Measurements from ENCODE around the gene MMP12.
A peak's percentile ranks its signal among the peaks of the same experiment; 100 is the strongest.
"Not testable (repeated sequence)": the region's sequence is repeated elsewhere in the genome, so short reads cannot be mapped to it uniquely, and the experiment has no call there.

MMP12 gene

DNA sequence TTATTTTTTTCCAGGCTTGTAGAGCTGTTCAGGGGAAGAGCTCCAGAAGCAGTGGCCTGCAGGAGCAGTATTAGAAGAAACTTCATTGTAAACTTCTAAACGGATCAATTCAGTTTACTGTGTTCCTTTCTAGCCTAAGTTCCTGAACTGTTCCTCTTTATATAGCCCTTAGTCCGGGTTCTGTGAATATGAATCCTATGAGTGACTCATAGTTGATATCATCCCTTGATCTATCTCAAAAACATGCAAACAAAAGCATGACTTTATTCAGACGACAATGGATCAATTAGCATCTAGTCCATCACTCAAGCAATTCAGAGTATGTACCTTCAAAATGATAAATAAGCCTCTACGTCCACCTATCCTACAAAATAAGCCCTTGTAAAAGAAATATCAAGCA is at the start of gene MMP12:
Gene MMP12, minus strand, starts transcription at position 131 of the 400 bp plus-strand sequence. Its CDS starts 45 bp downstream, at position 86.
- no peak for FAIRE-seq
- no peak for DNase-seq (ENCODE audit: low spot score)

DNA sequence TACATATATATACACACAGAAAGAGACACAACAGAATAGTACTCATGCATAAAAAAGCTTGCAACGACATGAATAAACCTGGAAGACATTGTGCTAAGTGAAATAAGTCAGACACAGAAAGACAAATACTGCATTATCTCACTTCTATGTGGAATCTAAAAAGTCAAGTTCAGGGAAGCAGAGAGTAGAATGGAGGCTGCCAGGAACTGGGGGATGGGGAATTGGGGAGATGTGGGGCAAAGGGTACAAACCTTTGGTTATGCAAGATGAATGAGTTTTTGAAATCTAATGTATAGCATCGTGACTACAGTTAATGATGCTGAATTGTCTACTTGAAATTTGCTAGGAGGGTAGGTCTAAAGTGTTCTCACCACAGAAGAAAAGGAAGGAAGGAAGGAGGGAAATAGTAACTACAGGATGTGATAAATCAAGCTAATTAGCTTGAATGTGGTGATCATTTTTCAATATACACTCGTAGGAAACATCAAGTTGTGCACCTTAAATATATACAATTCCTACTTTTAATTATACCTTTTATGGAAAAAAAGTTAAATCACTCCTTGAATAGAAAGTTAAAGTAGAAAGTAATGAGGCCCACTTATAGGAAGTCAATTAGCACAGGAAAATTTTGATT is 46.9 kb upstream of the MMP12 start:
- no peak for DNase-seq (ENCODE audit: low spot score)

DNA sequence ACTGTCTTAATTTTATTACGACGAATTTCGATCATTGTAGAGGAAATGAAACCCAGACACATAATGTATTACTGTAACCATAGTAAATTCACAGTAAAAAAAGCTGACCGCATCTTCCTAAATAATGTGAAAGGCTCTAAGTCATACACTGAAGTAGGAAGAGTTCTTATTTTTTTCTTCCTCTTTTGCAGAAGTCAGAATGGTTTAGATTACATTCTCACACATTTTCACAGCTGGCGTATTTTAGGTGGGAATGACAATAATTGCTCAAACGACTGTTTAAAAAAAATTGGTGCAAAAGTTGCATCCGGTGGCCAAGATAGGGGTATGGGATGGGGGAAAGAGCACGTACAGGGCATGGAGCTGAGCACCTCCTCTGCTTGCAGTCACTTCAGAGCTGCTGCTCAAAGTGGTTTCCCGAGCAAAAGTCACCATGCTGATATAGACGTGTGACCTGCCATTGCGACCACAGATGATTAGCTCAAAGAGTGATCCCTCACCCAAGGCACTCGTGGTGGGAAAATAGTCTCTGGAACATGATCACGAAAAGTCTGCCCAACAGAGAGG is 45.4 kb upstream of the MMP12 start:
- DNase-seq (ENCODE audit: low spot score) (no peak), FAIRE-seq (no peak)

More for the DNA sequence above, 46.9 kb upstream of the MMP12 start:
- no peak for FAIRE-seq

DNA sequence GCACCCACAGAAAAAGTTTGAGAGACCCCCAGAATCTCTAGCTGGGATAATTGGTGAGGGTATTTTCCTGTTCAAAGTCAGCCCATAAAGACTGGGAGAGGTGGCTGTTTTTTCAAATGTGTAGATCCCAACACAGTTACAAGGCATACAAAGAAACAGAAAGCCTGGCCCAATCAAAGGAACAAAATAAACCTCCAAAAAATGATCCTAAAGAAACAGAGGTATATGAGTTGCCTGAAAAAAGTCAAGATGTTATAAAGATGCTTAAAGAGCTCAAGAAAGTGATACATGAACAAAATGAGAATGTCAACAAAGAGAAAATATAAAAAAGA is 40.2 kb upstream of the MMP12 start:
- DNase-seq (ENCODE audit: low spot score) (no peak), FAIRE-seq (no peak)

DNA sequence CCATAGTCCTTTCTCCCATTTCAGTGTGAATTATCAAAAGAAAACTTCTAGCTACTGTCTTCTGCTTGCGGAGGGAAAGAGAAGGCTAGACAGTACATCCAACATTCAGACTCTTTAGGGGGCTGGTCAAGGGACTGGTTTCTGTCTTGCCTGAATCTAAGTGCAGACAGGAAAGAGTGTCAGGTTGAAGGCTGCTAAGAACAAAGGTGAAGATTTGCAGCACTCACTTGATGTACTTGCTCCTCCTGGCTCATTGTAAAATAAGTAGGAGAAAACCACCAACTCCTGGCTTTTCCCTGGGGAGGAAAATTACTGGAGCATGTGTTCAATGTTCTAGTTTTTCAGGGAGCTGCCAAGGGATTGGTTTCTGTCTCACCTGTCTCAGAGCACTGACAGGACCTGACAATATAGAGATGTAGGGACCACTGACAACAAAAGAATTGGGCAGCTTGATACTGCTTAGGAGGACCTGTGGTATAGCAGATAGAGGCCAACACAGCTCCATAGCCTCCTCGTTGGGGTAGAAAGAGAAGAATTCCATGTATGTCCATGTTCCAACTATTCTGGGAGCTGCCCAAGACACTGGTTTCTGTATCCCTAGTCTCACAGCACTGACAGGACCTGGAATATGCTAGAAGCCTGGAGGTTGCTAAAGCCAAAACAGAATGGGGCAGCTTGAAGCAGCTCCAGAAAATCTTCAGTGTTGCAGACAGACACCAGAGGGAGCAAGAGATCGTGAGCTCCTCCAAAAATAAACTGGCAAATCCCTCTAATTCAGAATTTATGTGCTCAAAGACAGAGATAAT is 39.7 kb upstream of the MMP12 start:
- no peak for FAIRE-seq
- DNase-seq (ENCODE audit: low spot score): peak; percentile 24

DNA sequence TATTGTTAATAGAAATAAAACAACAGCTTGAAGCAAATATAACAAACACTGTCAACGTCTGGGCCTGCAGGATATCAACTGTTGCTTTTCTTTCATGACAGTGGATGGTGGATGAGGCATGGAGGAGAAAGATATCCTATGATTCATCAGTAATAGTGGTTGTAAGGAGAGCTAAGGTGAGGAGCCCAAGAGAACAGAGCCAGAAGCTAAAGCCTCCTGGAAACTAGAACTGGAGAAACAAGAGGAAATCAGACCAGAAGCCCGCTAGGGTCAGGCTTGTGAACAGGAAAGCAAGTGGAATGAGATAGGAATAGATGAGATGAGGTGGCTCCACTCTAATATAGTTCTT is 37.7 kb upstream of the MMP12 start:
- FAIRE-seq: no peak
- DNase-seq (ENCODE audit: low spot score): no peak

DNA sequence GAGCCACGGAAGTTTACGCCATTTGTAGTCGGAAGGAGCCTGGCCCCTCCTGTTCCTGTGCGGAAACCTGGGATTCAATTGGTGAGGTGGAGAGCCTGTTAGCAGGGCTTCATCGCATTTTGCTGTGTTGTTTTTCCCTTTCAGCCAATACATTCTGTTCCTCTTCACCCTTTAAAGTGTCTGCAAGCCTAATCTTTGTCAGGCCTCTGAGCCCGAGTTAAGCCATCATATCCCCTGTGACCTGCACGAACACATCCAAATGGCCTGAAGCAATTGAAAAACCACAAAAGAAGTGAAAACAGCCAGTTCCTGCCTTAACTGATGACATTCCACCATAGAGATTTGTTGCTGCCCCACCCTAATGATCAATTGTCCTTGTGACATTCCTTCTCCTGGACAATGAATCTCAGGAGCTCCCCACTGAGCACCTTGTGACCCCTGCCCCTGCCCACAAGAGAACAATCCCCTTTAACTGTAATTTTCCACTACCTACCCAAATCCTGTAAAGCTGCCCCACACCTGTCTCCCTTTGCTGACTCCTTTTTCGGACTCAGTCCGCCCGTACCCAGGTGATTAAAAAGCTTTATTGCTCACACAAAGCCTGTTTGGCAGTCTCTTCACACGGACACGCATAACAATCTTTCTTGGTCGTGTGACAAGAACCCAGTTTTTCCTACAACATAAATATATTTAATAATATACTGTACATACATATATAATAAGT is 37.1 kb upstream of the MMP12 start:
- no peak for FAIRE-seq
- DNase-seq (ENCODE audit: low spot score): no peak

DNA sequence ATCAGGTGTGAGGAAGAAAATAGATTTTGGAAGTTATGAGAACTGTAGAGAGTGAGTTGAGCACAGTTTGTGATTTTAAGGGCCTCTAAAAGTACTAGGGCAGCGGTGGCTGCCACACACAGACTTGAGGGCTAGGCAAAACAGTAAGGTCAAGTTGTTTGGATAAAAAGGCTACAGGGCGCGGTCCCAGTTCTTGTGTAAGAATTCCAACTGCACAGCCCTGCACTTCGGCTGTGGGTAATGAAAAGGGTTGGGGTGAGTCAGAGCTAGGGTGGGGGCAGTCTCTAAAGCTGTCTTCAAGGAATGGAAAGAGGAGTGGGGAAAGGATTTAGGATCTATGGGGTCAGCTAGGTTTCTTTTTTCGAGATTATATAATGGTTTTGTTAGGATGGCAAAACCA is 31.1 kb upstream of the MMP12 start:
- FAIRE-seq; DNase-seq (ENCODE audit: low spot score): not testable (repeated sequence)

DNA sequence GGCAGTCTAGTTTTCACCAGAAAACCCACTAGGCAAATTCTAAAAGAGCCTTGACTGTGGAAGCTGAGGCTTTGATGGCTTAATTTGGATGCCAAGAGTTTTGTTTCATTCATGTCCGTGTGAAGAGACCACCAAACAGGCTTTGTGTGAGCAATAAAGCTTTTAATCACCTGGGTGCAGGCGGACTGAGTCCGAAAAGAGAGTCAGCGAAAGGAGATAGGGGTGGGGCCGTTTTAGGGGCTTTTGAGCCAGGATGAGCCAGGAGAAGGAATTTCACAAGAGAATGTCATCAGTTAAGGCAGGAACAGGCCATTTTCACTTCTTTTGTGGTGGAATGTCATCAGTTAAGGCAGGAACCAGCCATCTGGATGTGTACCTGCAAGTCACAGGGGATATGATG is 29.1 kb upstream of the MMP12 start:
- not testable (repeated sequence) for FAIRE-seq; DNase-seq (ENCODE audit: low spot score)

DNA sequence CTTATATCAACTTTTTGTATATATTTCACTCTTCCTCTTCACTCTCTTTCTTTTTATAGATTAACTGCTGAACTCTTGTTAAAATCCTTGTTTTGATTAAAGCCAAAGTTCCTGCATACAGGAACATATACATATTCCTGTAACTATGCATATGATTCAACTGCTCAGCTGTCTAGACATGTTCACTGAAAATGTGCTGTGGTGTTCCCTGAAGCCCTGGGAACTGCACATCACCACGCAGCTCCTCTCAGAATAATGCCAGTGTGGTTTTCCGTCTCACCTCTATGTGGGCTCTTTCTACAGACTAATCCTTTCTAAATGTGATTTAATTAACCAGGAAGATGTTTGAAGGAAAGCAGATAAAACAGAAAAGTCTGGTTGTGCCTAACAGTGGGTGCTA is 25.6 kb upstream of the MMP12 start:
- no peak for DNase-seq (ENCODE audit: low spot score)
- FAIRE-seq: no peak

DNA sequence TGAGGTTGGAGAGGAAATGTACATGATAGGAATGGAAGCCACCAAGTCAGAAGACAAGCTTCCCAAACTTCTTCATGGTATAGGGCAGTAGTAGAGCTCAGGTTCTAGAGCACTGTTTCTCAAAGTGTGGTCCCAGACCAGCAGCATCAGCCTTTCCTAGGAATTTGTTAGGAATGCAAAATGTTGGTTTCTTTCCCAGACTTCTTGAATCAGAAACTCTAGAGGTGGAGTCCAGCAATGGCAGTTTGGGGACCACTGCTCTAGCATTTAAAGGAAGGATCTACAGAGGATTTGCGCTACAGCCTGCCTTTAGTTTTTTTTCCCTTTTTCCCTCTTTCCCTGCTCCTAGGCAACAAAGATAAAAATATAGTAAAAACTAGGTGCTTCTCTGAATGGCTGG is 17.0 kb upstream of the MMP12 start:
- DNase-seq (ENCODE audit: low spot score) (no peak), FAIRE-seq (no peak)

DNA sequence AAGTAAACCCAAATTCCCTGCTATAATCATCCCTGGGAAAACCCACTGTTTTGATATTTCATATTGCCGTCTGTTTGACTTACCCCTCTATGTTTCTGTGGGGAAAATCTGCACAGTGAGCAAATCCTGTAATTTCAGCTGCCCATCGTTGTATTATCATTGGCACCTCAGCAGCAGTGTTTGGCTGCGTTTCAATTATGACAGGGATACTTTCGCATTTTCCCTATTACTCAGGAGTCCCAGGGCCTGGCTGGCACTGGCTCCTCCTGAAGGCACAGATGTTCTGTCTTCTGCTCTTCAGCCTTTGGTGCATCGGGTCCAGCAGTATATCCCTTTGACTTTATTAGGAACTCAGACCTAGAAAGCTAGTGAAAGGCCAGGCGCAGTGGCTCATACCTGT is 12.2 kb upstream of the MMP12 start:
- no peak for DNase-seq (ENCODE audit: low spot score)
- no peak for FAIRE-seq

DNA sequence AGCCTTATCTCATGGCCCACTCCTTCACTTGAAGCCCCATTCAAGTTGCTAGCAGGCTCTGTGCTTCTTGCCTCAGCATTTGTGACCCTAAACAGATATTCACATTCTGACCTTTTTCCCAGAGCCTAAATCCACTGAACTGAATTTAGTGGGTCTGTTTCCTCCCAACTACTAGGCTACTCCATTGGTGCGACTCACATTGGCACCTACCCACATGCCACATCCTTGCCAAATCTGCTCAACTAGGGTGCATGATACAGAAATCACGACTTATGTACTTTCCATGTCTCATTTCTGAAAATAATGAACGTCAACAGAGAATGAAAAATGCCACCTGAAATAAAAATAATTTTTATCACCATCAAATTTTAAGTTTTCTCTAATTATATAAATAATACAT is 8.4 kb upstream of the MMP12 start:
- FAIRE-seq: no peak
- DNase-seq (ENCODE audit: low spot score): no peak

DNA sequence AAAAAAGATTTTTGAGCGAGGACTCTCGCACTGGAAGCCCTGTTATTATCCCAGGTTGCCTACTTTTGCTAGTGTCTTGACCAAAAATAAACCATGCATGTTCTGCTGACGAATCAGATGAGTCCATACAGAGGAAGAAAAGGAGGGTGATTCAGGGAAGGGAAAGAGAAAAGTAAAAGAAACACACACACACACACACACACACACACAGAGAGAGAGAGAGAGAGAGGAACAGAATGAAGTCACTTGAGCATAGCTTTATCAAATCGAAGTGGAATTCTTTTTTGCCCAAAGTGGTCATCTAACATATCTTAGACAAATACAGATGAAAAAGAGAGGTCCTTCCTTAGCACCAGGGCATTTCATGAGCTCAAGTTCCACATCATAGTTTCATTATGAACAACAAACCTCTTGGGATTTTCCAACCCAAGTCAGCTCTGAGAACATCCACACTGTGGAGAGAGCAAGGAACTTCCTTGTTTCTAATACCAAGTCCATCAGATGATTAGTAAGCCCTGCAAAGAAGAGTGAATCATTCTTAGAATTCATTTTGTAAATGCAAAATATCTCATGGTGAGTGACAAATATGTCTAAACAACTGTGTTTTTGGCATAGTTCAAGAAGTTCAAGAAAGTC is 7.7 kb upstream of the MMP12 start:
- no peak for FAIRE-seq
- DNase-seq (ENCODE audit: low spot score): peak; percentile 34

DNA sequence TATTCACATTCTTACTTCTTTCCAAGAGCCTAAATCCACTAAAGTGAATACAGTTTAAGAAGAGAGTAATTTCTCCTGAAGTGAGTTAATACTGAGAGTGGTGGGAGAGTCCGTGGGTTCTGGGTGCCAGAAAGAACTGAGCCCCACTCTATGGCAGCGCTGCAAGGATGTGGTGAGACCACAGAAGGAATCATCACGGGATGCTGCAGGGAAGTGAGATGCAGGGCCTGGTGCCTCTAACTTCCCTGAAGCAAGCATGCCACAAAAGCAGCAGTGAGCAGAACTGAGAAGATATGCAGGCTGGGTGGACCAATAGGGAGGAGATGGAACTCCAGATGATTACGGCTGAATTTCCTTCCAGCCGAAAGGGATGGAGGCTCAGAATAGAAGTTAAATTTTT is 5.0 kb upstream of the MMP12 start:
- DNase-seq (ENCODE audit: low spot score): no peak
- FAIRE-seq: no peak

DNA sequence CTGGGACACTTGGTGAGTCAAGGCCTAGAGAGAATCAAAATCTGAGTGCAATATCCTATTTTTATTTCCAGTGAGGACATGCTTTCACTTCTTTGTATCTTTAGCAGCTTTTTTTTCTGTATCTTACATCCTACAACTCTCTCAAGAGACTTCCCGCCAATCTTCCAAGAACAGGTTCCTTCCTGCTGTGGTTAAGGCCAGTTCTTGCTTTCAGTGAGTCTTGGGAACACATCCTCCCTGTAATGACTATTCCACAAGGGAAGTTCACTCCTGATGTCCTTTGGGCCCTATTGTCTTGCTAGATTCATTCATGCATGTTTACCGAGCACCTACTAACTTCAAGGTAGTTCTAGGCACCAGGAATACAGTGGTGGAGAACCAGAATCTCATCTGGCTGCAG is 3.8 kb upstream of the MMP12 start:
- no peak for FAIRE-seq
- no peak for DNase-seq (ENCODE audit: low spot score)

DNA sequence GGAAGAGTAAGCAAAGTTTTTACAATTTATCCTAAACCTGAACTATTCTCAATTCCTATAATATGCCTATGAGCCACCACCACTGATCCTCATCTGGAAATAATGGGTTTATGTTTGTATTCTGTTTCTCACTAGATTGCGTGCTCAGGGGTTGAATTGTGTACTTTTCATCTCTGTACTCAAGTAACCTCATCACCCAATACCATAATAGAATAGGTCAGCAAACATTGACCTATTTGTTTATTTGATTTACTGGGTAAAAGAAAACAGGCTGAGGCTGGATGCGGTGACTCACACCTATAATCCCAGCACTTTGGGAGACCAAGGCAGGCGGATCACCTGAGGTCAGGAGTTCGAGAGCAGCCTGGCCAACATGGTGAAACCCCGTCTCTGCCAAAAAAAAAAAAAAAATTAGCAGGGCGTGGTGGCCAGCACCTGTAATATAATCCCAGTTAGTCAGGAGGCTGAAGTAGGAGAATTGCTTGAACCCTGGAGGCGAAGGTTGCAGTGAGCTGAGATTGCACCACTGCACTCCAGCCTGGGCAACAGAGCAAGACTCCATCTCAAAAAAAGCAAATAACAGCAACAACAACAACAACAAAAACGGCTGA is 5.3 kb downstream of the MMP12 start:
- FAIRE-seq; DNase-seq (ENCODE audit: low spot score): not testable (repeated sequence)

DNA sequence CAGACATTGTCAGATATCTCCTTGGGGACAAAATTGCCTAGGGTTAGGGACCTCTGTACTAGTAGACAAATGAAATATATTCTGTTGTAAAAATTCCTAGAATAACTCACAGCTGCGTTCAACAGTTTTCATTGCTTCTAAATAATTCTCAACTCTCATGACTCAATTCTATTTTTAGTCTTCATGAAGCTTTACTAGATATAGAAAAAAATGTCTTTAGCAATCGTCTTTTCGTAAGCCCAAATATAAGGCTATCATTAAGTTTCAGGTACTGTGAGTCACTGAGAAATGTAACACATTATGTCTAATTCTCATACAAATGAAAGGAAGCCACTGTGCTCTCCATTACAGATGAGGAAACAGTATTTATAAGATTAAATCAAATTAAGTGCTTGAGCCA is 6.4 kb downstream of the MMP12 start:
- DNase-seq (ENCODE audit: low spot score) (no peak), FAIRE-seq (no peak)

DNA sequence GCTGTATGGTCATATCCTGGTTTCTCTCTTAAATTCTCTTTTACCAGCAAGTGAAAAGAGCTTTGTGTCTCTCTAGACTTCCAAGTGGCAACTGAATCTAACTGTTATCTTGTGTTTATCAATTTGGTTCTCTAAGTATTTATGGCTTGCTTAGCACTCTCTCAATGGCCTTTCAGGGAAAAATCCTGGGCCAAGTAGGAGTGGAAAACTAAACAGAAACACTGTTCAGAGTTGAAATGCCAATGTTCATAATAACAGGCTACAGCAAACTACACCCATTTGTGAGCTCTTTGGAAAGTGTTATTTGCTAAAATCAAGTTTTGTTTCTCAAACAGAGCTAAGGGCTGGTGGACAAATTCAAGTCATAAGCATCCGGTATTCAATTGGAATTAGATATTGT is 10.1 kb downstream of the MMP12 start:
- DNase-seq (ENCODE audit: low spot score): no peak
- FAIRE-seq: no peak

DNA sequence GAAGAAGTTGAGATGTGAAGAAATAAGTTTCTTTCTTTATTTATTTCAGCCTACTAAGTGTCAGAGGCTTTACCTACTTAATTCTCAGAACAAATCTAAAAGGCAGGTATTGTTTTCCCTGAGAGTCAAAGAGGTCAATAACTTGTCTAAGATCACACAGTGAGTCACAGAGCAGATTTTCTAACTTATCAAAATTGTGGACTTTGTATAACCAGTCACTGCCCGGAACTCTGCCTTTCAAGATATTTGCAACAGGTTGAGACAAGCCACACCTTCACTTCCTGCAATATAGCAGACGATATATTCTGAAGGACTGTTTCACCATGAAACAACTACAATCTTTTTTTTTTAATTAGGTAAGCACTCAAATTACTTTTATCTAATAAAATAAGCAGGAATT is 20.8 kb downstream of the MMP12 start:
- DNase-seq (ENCODE audit: low spot score): no peak
- FAIRE-seq: no peak

DNA sequence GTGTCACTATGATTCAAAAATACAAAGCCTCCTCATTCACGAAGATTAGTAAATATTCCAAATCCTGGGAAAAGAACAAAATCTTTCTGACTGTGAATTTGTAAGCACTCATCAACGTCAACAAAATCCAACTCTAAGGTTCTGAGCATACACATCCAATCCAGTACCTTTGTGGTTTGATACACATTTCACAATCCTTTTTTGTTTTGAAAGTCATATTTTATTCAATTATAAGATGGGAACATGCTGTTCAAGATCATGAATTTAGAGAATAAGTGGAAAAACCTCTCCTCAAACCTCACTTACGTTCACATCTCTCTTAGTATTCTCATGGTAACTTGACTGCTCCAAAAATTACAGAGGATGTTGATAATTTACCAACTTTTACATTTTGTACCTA is 21.7 kb downstream of the MMP12 start:
- DNase-seq (ENCODE audit: low spot score): no peak
- FAIRE-seq: no peak

All from RCC 7860 (cell line).